SHP77 treated with DMSO at 0.1 percent for 48 hours (cell line): Measurements from ENCODE around the gene YWHAH.
"Not testable (repeated sequence)": the region's sequence is repeated elsewhere in the genome, so short reads cannot be mapped to it uniquely, and the experiment has no call there.

Source experiments
- DNase-seq: peaks from one replicate; lab custom pipeline; 2025; lab: John Stamatoyannopoulos, UW

Gene YWHAH

DNA sequence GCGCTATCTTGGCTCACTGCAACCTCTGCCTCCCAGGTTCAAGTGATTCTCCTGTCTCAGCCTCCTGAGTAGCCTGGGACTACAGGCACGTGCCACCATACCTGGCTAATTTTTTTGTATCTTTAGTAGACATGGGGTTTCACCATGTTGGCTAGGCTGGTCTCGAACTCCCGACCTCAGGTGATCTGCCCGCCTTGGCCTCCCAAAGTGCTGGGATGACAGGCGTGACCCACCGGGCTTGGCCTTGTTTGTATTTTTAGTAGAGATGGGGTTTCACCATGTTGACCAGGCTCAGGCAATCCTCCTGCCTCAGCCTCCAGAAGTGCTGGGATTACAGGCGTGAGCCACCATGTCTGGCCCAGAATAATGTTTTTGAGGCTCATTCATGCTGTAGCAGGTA lies 37.6 kb downstream of the YWHAH start:
- DNase-seq: not testable (repeated sequence)

GRCh38 chr22:31983911-31984656 lies 39.7 kb downstream of the YWHAH start:
- DNase-seq: no peak

- no peak for DNase-seq
Observed at GRCh38 chr22:31987218-31987617, 42.9 kb downstream of the YWHAH start.

DNA sequence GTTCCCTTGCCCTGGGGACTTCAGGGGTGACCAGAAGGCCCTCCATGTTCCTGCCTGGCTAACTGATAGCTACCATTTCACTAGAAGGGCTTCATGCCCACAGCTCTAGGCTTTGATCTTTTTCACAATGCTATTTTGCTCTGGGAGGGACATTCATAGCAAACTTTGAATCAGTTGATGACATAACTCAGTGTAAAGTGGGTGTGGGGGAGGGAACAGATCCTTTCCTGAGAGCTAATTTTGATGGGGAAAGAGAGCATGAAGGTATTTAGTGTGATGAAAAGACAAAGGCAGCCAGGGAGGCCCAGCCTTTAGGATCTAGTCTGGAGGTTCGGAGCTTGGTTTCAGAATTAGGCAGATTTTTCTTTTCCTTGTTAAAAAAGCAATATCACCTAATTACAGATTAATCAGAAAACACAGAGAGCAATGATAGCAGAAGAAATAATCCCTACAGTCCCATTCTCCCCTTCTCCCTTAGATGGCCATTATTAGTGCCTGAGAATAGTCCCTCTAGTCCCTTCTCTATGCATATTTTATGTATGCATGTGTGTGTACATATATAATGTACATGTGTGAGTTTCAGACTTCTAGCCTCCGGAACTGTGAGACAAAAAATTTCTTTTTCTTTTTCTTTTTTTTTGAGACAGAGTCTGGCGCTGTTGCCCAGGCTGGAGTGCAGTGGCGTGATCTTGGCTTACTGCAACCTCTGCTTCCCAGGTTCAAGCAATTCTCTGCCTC lies 46.9 kb downstream of the YWHAH start:
- DNase-seq: no peak

GRCh38 chr22:31995046-31995445 lies 50.7 kb downstream of the YWHAH start:
- no peak for DNase-seq

DNA sequence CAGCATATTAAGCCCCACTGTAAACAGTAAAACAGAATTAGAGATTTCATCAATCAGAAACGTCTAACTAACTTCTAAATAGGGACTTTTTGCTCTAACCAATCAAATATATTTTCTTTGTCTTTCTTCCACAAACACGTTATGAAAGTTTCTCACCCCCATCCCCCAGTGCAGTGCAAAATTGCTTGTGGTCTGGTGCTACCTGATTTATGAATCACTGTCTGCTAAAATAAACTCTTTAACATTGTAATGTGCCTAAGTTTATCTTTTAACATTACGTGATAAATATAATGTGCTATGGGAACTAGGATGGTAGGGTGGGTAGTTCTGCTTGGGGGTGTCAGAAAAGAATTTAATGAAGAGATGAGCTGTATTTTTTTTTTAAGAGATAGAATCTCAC lies 51.5 kb downstream of the YWHAH start:
- DNase-seq: no peak

GRCh38 chr22:31998784-31999385 lies 54.5 kb downstream of the YWHAH start:
- no peak for DNase-seq

- no peak for DNase-seq
Observed at GRCh38 chr22:32000181-32000580, 55.8 kb downstream of the YWHAH start.

- DNase-seq: no peak
Observed at GRCh38 chr22:32005453-32005852, 61.1 kb downstream of the YWHAH start.
